ENCODE results near the gene UGT1A9. TPM values are rescaled to one million over a fixed set of nuclear protein-coding genes. Genes with fewer than 3 reads are reported as not detected.
"Not testable (repeated sequence)": the region's sequence is repeated elsewhere in the genome, so short reads cannot be mapped to it uniquely, and the experiment has no call there.

Gene UGT1A9
- total RNA-seq, 1 experiment from 2014 or later: not detected

- H3K9me3 ChIP-seq (replicated peaks); H3K4me1 ChIP-seq; H3K36me3 ChIP-seq; H3K27ac ChIP-seq; H3K4me3 ChIP-seq; H3K27me3 ChIP-seq; DNase-seq: not testable (repeated sequence)
Observed at GRCh38 chr2:233751212-233752009, 79.7 kb downstream of the UGT1A9 start.

- H3K4me3 ChIP-seq: no peak overlapping the region
- no peaks in the 10 kb centered on the region for H3K4me1 ChIP-seq
- H3K9me3 ChIP-seq (replicated peaks): peaks cover 5% of the 10 kb centered on the region; the same call in 1 of the 2 replicates
- H3K27me3 ChIP-seq: no peaks in the 10 kb centered on the region
- DNase-seq: no peak
- H3K36me3 ChIP-seq: no peaks in the 10 kb centered on the region
- H3K27ac ChIP-seq: no peak overlapping the region
Observed at GRCh38 chr2:233754872-233755611, 83.3 kb downstream of the UGT1A9 start.

- DNase-seq: no peak
- no peaks in the 10 kb centered on the region for H3K27me3 ChIP-seq
- no peak overlapping the region for H3K4me3 ChIP-seq
- no peak overlapping the region for H3K27ac ChIP-seq
- H3K4me1 ChIP-seq: no peaks in the 10 kb centered on the region
- no peaks in the 10 kb centered on the region for H3K9me3 ChIP-seq (replicated peaks)
- no peaks in the 10 kb centered on the region for H3K36me3 ChIP-seq
Observed at GRCh38 chr2:233756429-233757081, 84.9 kb downstream of the UGT1A9 start.

GRCh38 chr2:233758141-233758540 is 86.4 kb downstream of the UGT1A9 start:
- DNase-seq: no peak
- no peak overlapping the region for H3K27ac ChIP-seq
- no peaks in the 10 kb centered on the region for H3K4me1 ChIP-seq
- H3K9me3 ChIP-seq (replicated peaks): no peaks in the 10 kb centered on the region
- no peaks in the 10 kb centered on the region; the same call in 1 of the 2 replicates for H3K27me3 ChIP-seq
- no peak overlapping the region for H3K4me3 ChIP-seq
- H3K36me3 ChIP-seq: no peaks in the 10 kb centered on the region

GRCh38 chr2:233758849-233759248 is 87.2 kb downstream of the UGT1A9 start:
- Histone ChIP-seq H3K27ac (no peak overlapping the region), H3K36me3 (no peaks in the 10 kb centered on the region), H3K27me3 (no peaks in the 10 kb centered on the region; the same call in 1 of the 2 replicates), H3K4me1 (no peaks in the 10 kb centered on the region), H3K4me3 (no peak overlapping the region), H3K9me3 (replicated peaks) (no peaks in the 10 kb centered on the region)
- DNase-seq: no peak

GRCh38 chr2:233760043-233760442 is 88.3 kb downstream of the UGT1A9 start, which contains the start of gene UGT1A1:
UGT1A1 (plus strand) TSS chr2:233760270; CDS start chr2:233760288, 18 bp downstream.
- Histone ChIP-seq H3K4me3 (no peak within 1 kb of the TSS), H3K27me3 (no peaks in the 10 kb centered on the region; the same call in 1 of the 2 replicates), H3K4me1 (no peaks in the 10 kb centered on the region), H3K27ac (no peak within 1 kb of the TSS), H3K36me3 (no peaks in the 10 kb centered on the region), H3K9me3 (replicated peaks) (no peaks in the 10 kb centered on the region)
- DNase-seq: no peak

GRCh38 chr2:233761040-233761769 is 89.5 kb downstream of the UGT1A9 start:
- H3K4me3 ChIP-seq: no peak overlapping the region
- H3K36me3 ChIP-seq: no peaks in the 10 kb centered on the region
- no peaks in the 10 kb centered on the region for H3K9me3 ChIP-seq (replicated peaks)
- no peak overlapping the region for H3K27ac ChIP-seq
- H3K27me3 ChIP-seq: no peaks in the 10 kb centered on the region; the same call in 1 of the 2 replicates
- DNase-seq: no peak
- H3K4me1 ChIP-seq: no peaks in the 10 kb centered on the region

- H3K27ac ChIP-seq: no peak overlapping the region
- no peak overlapping the region for H3K4me3 ChIP-seq
- no peak for DNase-seq
- no peaks in the 10 kb centered on the region for H3K9me3 ChIP-seq (replicated peaks)
- no peaks in the 10 kb centered on the region; the same call in 1 of the 2 replicates for H3K27me3 ChIP-seq
- H3K36me3 ChIP-seq: no peaks in the 10 kb centered on the region
- no peaks in the 10 kb centered on the region for H3K4me1 ChIP-seq
Observed at GRCh38 chr2:233764264-233764663, 92.6 kb downstream of the UGT1A9 start.

GRCh38 chr2:233764761-233765160 is 93.1 kb downstream of the UGT1A9 start:
- no peak overlapping the region for H3K4me3 ChIP-seq
- no peaks in the 10 kb centered on the region for H3K36me3 ChIP-seq
- no peak overlapping the region for H3K27ac ChIP-seq
- H3K9me3 ChIP-seq (replicated peaks): no peaks in the 10 kb centered on the region
- no peaks in the 10 kb centered on the region for H3K4me1 ChIP-seq
- no peak for DNase-seq
- H3K27me3 ChIP-seq: no peaks in the 10 kb centered on the region; the same call in 1 of the 2 replicates

- H3K9me3 ChIP-seq (replicated peaks): no peaks in the 10 kb centered on the region
- DNase-seq: no peak
Observed at GRCh38 chr2:233766416-233766815, 94.7 kb downstream of the UGT1A9 start.

GRCh38 chr2:233768076-233768475 is 96.4 kb downstream of the UGT1A9 start:
- DNase-seq: no peak
- H3K36me3 ChIP-seq: no peaks in the 10 kb centered on the region
- H3K9me3 ChIP-seq (replicated peaks): no peaks in the 10 kb centered on the region

More at GRCh38 chr2:233766416-233766815, 94.7 kb downstream of the UGT1A9 start:
- Histone ChIP-seq H3K36me3 (no peaks in the 10 kb centered on the region), H3K27ac (no peak overlapping the region), H3K4me1 (no peaks in the 10 kb centered on the region), H3K4me3 (no peak overlapping the region), H3K27me3 (peaks cover 8% of the 10 kb centered on the region; the same call in 1 of the 2 replicates)

GRCh38 chr2:233769260-233769659 is 97.6 kb downstream of the UGT1A9 start:
- Histone ChIP-seq H3K4me3 (no peak overlapping the region), H3K4me1 (no peaks in the 10 kb centered on the region)

More at GRCh38 chr2:233768076-233768475, 96.4 kb downstream of the UGT1A9 start:
- H3K27me3 ChIP-seq: peaks cover 8% of the 10 kb centered on the region; the same call in 1 of the 2 replicates
- no peaks in the 10 kb centered on the region for H3K4me1 ChIP-seq
- no peak overlapping the region for H3K4me3 ChIP-seq
- no peak overlapping the region for H3K27ac ChIP-seq

GRCh38 chr2:233772153-233772552 is 100.5 kb downstream of the UGT1A9 start:
- no peaks in the 10 kb centered on the region for H3K4me1 ChIP-seq
- peaks cover 8% of the 10 kb centered on the region; the same call in 1 of the 2 replicates for H3K27me3 ChIP-seq
- H3K4me3 ChIP-seq: no peak overlapping the region
- DNase-seq: no peak
- H3K9me3 ChIP-seq (replicated peaks): no peaks in the 10 kb centered on the region
- H3K27ac ChIP-seq: no peak overlapping the region
- H3K36me3 ChIP-seq: no peaks in the 10 kb centered on the region

More at GRCh38 chr2:233769260-233769659, 97.6 kb downstream of the UGT1A9 start:
- Histone ChIP-seq H3K27ac (no peak overlapping the region), H3K9me3 (replicated peaks) (no peaks in the 10 kb centered on the region), H3K27me3 (peaks cover 8% of the 10 kb centered on the region; the same call in 1 of the 2 replicates), H3K36me3 (no peaks in the 10 kb centered on the region)
- no peak for DNase-seq

- no peak overlapping the region for H3K4me3 ChIP-seq
- peaks cover 8% of the 10 kb centered on the region; the same call in 1 of the 2 replicates for H3K27me3 ChIP-seq
- DNase-seq: no peak
- no peak overlapping the region for H3K27ac ChIP-seq
- H3K9me3 ChIP-seq (replicated peaks): no peaks in the 10 kb centered on the region
- no peaks in the 10 kb centered on the region for H3K4me1 ChIP-seq
- no peaks in the 10 kb centered on the region for H3K36me3 ChIP-seq
Observed at GRCh38 chr2:233772583-233772982, 100.9 kb downstream of the UGT1A9 start.
